Measurements from ENCODE around the gene SLC9A3. TPM values are rescaled to one million over a fixed set of nuclear protein-coding genes. Genes with fewer than 3 reads are reported as not detected.

The SLC9A3 gene
- total RNA-seq, 1 experiment from 2014 or later, result 1.5 TPM

DNA sequence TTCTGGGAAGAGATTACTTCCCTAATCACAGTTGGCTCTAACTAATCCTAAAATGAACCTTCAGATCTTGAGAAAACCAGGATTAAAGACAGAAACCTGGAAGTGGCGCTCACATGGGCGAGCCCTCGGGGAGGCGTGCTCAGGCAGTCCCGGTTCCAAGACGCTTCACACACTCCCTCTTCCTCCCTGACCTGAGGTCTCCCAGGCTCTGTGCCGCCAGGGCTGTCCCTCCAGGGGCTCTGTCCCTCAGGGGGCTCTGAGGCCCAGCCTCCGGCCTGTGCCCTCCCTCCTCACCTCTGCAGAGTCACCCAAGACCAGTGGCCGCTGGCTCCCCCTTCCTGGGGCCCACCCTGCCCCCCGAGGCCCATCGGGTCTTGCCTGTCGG, 10.2 kb downstream of the SLC9A3 start (continued):
- TF ChIP-seq, protein P1, sequence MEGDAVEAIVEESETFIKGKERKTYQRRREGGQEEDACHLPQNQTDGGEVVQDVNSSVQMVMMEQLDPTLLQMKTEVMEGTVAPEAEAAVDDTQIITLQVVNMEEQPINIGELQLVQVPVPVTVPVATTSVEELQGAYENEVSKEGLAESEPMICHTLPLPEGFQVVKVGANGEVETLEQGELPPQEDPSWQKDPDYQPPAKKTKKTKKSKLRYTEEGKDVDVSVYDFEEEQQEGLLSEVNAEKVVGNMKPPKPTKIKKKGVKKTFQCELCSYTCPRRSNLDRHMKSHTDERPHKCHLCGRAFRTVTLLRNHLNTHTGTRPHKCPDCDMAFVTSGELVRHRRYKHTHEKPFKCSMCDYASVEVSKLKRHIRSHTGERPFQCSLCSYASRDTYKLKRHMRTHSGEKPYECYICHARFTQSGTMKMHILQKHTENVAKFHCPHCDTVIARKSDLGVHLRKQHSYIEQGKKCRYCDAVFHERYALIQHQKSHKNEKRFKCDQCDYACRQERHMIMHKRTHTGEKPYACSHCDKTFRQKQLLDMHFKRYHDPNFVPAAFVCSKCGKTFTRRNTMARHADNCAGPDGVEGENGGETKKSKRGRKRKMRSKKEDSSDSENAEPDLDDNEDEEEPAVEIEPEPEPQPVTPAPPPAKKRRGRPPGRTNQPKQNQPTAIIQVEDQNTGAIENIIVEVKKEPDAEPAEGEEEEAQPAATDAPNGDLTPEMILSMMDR (IDR thresholded peaks at IDR 0.05 in 2 of 3, conservative IDR thresholded peaks at IDR 0.05 in 1 of 3; ENCODE audit: borderline replicate concordance in 1 of 3, insufficient read depth in 1 of 3, low read depth in 2 of 3, low read length in 2 of 3), result no peak
- TF ChIP-seq YY1 (IDR thresholded peaks at IDR 0.05; ENCODE audit: extremely low read depth, insufficient replicate concordance, low read depth, low read length), result no peak
- TF ChIP-seq FOSL1 (IDR thresholded peaks at IDR 0.05; ENCODE audit: low read depth), result no peak
- no peak for TF ChIP-seq CBX3 (IDR thresholded peaks at IDR 0.05; ENCODE audit: low read depth)
- TF ChIP-seq POLR2A (IDR thresholded peaks at IDR 0.05; ENCODE audit: borderline replicate concordance, extremely low read depth, insufficient read depth, insufficient read length), result no peak
- no peak for TF ChIP-seq ELF1 (IDR thresholded peaks at IDR 0.05; ENCODE audit: borderline replicate concordance, low read depth)
- TF ChIP-seq SIN3A (IDR thresholded peaks at IDR 0.05; ENCODE audit: low read depth), result no peak
- no peak for TF ChIP-seq EZH2phosphoT487 (IDR thresholded peaks at IDR 0.05; ENCODE audit: borderline replicate concordance)
- TF ChIP-seq TCF7L2 (IDR thresholded peaks at IDR 0.05; ENCODE audit: borderline replicate concordance, extremely low read depth, insufficient read depth, insufficient read length), result no peak
- no peak for TF ChIP-seq EZH2 (IDR thresholded peaks at IDR 0.05)
- TF ChIP-seq, protein P2, sequence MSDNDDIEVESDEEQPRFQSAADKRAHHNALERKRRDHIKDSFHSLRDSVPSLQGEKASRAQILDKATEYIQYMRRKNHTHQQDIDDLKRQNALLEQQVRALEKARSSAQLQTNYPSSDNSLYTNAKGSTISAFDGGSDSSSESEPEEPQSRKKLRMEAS (IDR thresholded peaks at IDR 0.05), result no peak

DNA sequence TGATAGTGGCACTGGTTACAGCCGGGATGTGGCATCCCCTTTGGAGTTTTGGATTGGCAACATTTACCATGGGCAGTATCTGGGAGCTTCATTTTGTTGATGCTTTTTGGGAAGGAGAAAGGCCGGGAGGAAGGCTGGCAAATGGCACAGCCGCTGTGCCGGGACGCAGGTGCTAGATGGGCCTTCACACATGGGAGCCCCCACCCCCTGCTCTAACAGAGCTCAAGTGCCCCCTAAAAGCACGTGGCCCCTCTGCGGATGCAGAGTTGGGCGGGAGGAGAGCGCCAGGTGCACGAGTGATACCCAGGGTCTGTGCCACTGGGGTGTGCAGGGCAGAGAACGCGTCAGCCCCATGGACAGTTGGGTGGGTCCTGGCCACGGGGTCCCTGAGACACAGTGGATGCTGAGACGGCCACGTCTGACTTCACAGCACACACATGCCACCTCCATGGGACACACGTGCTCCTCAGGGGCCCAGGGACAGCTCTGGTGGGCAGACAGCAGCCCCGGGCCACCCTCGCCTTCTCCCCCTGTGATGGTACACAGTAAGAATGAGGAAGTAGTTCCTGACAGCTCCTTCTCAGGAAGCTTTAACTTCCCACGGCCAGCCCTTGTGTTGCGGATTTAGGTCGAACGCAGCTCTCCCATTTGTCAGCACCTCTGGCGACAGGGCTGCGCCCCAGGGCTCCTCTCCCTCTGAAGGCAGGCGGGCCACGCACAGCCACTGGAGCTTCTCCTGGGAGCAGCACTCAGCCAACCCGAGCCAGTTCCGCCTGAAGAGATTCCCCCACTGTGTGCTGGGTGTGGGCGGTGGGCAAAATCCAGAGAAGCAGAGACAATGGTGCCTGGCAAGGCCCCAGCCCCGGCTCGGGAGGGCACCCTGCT, 10.8 kb downstream of the SLC9A3 start:
- Histone ChIP-seq H3K36me3 (ENCODE audit: control insufficient read depth in 1 of 2, insufficient read depth in 2 of 2, low read length in 2 of 2) (no peaks in the 10 kb centered on the region), H4K20me1 (ENCODE audit: insufficient read depth) (no peaks in the 10 kb centered on the region), H3K4me2 (ENCODE audit: low read length) (no peak overlapping the region), H3K79me2 (ENCODE audit: insufficient read depth, low read length) (no peaks in the 10 kb centered on the region), H3K9ac (ENCODE audit: low read length) (no peak overlapping the region), H3K27ac (ENCODE audit: low read depth, low read length) (no peak overlapping the region), H3K9me2 (ENCODE audit: insufficient read depth) (no peaks in the 10 kb centered on the region), H3K9me3 (ENCODE audit: control insufficient read depth in 1 of 2, insufficient read depth in 1 of 2, low read depth in 1 of 2, low read length in 2 of 2) (no peaks in the 10 kb centered on the region), H2AFZ (ENCODE audit: low read depth, low read length, poor library complexity, severe bottlenecking) (no peak overlapping the region), H3K4me3 (replicated peaks in 1 of 2; ENCODE audit: low read depth in 1 of 2, low read length in 2 of 2) (no peak overlapping the region), H3K27me3 (ENCODE audit: insufficient read depth, low read length) (no peaks in the 10 kb centered on the region; the same call in 1 of the 2 replicates), H3K4me1 (ENCODE audit: control insufficient read depth in 1 of 2, insufficient read depth in 2 of 2, low read length in 2 of 2) (no peaks in the 10 kb centered on the region)
- ATAC-seq (no peak), DNase-seq (ENCODE audit: low read depth, low spot score) (no peak)
- CTCF ChIA-PET, result no interaction called here
- POLR2A ChIA-PET, result no interaction called here
- BruUV-seq (replicated peaks), result no TSS peak
- TF ChIP-seq ZFX (IDR thresholded peaks at IDR 0.05) (no peak), TCF7L2 (IDR thresholded peaks at IDR 0.05; ENCODE audit: borderline replicate concordance, extremely low read depth, insufficient read depth, insufficient read length) (no peak), ZNF274 (IDR thresholded peaks at IDR 0.05; ENCODE audit: low read depth, low read length) (no peak), EZH2phosphoT487 (IDR thresholded peaks at IDR 0.05; ENCODE audit: borderline replicate concordance) (no peak), CEBPB (IDR thresholded peaks at IDR 0.05; ENCODE audit: low read depth) (no peak), ELF1 (IDR thresholded peaks at IDR 0.05; ENCODE audit: borderline replicate concordance, low read depth) (no peak), RAD21 (IDR thresholded peaks at IDR 0.05; ENCODE audit: low read depth) (no peak), SP1 (IDR thresholded peaks at IDR 0.05; ENCODE audit: low read depth) (no peak)
- intact Hi-C loops (cut with micrococcal nuclease), result no loop called here
- RAD21 ChIA-PET (ENCODE audit: low non-redundant PET in 1 of 2, low total read pairs in 2 of 2, uncharacterized antibody in 2 of 2, unreplicated experiment in 2 of 2), result no interaction called here
